Activated CD8-positive, alpha-beta memory T cell treated with anti-CD3 and anti-CD28 coated beads for 4 hours (primary cell): ENCODE measurements around the gene DENND1C.
"Not testable (repeated sequence)": the region's sequence is repeated elsewhere in the genome, so short reads cannot be mapped to it uniquely, and the experiment has no call there.

Source experiments
- DNase-seq, 2 donors: peaks; one replicate each; pipeline ENCODE4 v3.0.0-alpha.2; 2020; ENCODE audit warnings: low read depth in 2 of 2

The DENND1C gene

DNA sequence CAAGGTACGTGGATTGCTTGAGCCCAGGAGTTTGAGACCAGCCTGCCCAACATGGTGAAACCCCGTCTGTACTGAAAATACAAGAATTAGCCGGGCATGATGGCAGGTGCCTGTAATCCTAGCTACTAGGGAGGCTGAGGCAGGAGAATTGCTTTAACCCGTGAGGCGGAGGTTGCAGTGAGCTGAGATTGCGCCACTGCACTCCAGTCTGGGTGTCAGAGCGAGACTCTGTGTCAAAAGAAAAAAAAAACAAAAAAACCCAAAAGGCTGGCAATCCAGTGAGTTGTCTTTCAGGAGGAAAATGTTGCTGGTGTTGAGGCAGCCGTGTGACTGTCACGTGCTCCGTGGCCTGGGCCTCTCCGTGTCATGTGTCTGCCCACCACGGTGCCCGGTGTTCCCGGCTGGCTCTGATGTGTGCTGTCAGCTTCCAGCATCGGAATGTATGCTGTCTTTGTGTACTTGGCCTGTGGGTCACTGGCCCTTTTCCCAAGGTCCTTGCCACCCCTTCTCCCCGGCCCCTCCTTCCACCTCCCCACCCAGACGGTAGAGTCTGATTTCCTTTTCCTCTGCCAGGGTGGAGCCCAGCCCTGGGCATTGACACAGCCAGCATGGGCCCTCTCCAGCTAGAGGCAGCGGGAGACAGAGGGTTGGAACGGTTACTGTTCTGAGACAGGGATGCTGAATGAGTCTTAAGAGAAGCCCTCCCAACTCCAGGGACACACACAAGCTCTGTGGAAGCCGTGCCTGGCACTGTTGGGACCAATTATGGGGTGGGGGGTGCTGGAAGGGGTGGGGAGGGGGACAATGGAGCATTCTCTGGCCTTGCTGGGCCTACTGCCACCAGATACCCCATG lies 27.8 kb upstream of the DENND1C start:
- DNase-seq: no peak

DNA sequence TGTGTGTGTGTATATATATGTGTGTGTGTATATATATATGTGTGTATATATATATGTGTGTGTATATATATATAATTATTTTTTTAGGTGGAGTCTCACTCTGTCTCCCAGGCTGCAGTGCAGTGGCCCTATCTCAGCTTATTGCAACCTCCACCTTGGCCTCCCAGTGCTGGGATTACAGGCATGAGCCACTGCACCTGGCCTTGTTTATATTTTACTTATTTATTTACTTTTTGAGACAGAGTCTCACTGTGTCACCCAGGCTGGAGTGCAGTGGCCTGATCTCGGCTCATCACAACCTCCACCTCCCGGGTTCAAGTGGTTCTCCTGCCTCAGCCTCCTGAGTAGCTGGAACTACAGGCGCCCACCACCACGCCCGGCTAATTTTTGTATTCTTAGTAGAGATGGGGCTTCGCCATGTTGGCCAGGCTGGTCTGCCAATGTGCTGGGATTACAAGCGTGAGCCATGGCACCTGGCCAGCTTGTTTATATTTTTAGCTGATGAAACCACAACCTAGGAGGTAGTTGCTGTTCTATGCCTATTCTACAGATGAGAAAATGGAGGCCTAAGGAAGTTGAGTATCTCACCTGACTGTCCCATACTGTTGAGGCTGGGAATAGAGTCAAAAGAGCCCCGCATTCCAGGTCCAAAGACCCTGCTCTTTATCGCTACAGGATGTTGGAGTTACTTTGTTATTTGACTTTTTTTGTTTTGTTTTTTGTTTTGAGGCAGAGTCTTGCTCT lies 26.6 kb upstream of the DENND1C start:
- not testable (repeated sequence) for DNase-seq

DNA sequence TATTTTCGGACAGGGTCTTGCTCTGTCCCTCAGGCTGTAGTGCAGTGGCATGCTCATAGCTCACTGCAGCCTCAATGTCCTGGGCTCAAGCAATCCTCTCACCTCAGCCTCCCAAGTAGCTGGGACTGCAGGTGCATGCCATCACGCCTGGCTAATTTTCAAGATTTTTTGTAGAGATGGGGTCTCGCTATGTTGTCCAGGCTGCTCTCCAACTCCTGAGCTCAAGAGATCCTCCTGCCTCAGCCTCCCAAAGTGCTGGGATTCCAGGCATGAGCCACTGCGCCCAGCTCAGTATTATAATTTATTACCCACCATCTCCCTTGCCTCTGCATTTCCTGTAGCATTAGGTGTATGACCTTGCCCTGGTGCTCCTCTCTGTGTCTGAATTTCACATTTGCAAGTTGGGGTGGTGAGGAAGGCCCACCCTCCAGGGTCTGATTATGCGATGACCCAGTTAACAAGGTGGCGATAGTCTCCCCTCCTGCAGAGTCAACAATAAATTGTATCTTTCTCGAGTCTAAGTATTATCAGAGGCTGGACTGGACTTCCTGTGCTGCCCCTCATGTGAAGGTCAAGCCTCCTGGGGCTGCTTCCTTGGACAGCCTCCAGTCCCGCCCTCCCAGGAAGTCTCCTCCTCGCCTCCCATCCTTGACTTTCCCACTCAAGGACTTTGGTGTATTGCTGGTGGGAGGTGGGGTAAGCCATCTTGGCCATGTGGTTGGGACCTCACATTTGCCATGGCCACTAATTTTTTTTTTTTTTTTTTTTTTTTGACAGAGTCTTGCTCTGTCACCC lies 22.0 kb upstream of the DENND1C start:
- no peak for DNase-seq

DNA sequence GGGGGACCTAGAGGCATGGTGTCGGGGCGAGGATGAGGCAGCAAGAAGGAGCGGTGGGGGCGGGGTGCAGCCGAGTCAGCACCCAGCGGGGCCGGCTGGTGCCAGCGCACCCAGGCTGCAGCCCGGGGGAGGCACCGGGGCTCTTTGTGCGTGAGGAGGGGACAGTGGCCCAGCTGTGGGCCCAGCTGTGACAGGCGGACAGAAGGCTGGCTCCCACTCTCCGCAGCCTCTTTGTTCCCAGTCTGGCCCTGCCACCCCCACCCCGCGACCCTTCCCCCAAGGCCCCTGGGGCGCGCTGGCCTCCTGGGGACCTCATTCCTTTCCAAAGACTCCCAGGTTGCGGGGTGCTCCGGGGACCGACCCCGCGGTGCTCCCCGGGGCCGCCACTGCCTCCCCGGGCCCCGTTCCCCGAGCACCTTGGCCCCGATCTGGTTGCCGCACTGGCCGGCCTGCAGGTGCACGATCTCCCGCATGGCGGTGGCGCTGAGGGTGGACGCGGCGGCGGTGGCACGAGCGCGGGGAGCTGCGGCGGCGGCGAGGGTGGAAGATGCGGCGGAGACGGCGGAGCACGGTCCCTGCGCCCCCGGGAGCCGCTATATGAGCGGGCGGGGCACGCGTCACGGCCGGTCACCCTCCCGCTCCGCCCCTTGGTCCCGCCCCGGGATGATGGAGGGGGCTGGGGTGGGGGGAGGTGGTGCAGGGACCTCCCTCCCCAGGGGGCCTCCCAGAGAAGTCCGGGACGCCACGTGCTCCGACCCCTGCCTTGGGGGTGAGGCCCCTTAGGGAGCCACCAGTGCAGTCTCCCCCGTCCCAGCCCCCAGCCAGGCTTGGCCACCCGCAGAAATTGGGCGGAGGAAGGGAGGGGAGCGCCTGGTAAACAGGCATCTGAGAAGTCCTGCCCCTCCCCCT lies 20.4 kb upstream of the DENND1C start, which contains the start of gene TUBB4A:
TSS of gene TUBB4A (minus strand) at position 570 of the 909 bp plus-strand sequence. CDS start at position 473, 97 bp downstream.
- no peak for DNase-seq

DNA sequence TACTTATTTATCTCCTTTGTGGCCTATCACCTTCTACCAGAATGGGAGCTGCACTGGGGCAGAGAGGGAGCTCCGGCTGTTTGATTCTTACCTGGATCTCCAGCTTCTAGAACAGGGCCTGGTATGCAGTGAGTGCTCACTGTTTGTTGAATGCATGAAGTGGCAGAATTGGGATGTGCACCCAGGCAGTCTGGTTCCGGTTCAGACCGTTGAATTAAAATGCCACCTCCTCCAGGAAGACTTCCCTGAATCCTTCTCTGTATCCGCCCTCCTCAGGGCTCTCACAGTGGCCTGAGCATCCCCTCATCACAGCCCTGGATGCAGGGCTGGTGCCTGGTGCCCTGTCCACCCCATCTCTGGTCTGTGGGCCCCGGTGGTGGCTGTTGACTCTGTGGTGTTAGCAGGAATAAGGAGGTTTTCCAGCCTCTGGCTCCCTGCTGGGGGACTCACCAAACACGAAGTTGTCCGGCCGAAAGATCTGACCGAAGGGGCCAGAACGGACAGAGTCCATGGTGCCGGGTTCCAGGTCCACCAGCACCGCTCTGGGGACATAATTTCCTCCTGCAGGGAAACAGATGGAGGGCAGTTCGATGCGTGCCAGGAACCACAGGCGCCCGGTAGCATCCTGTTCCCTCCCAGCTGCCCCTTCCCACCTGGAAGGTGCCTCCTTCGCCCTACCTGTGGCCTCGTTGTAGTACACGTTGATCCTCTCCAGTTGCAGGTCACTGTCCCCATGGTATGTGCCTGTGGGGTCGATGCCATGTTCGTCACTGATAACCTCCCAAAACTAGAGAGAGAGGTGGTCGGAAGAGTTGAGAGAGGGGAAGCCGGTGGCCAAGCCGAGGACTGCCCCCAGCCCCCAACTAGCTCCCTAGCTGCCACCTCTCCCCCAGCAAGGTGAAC lies 19.5 kb upstream of the DENND1C start:
- DNase-seq: no peak

DNA sequence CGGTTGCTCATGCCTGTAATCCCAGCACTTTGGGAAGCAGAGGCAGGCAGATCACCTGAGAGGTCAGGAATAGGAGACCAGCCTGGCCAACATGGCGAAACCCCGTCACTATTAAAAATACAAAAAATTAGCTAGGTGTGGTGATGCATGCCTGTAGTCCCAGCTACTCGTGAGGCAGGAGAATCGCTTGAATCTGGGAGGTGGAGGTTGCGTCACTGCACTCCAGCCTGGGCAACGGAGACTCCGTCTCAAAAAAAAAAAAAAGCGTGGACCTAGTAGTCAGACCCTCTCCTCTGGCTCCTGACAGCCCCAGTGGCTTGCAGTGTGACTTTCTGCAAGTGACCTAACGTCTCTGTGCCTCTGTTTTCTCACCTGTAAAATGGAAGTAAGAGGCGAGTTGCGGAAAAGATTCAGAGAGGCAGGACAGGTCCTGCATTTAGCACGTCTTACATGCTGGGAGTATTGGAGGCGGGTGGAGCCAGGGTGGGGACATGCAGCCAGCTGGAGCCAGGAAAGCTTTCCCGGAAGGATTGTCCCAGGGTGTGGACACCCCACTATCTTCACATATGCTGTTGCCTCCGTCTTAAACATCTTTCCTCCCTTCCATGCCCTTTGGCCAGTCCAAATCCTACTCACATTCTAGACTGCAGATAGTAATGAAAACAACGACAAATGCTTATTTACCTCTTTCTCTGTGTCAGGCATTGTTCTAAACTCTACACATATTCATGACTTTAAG lies 17.6 kb upstream of the DENND1C start:
- no peak for DNase-seq

DNA sequence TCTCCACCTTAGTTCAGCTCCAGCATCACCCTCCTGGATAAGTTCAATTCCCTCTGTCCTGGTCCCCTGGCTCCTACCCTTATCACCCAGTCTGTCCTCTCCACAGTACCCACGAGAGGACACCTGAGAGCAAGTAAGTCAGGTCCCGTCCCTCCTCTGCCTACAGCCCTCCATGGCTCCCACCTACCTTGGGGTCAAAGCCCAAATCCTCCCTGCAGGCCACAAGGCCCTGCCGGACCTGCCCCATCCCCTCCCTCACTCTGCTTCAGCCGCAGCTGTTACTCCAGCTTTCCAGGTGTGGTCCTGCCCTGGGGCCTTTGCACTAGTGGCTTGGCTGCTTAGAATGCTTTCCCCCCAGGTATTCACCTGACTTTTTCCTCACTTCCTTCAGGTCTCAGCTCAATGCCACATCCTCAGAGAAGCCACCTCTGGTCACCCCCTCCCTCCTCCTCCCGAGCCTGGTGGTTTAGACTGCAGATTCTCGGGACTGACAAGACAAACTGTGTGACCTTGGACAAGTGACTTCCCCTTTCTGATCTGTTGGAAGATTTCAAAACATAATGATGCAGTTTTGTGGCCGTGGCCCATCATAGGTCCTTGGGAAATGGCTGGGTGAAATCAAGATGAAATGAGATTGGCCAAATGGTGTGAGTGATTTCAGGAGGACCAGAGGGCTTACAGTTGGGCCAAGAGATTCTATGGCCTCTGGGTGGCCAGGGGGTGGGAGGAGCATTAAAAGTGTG lies 16.9 kb upstream of the DENND1C start:
- no peak for DNase-seq

DNA sequence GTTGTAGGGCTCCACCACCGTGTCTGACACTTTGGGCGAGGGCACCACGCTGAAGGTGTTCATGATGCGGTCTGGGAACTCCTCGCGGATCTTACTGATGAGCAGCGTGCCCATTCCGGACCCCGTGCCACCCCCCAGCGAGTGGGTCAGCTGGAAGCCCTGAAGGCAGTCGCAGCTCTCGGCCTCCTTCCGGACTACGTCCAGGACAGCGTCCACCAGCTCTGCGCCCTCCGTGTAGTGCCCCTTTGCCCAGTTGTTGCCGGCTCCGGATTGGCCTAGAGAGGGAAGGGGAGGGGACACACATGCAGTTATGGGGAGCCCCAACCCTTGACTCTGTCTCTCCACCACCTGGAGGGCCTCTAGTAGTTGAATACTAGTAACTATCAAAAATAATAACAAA lies 14.4 kb upstream of the DENND1C start:
- DNase-seq: no peak

DNA sequence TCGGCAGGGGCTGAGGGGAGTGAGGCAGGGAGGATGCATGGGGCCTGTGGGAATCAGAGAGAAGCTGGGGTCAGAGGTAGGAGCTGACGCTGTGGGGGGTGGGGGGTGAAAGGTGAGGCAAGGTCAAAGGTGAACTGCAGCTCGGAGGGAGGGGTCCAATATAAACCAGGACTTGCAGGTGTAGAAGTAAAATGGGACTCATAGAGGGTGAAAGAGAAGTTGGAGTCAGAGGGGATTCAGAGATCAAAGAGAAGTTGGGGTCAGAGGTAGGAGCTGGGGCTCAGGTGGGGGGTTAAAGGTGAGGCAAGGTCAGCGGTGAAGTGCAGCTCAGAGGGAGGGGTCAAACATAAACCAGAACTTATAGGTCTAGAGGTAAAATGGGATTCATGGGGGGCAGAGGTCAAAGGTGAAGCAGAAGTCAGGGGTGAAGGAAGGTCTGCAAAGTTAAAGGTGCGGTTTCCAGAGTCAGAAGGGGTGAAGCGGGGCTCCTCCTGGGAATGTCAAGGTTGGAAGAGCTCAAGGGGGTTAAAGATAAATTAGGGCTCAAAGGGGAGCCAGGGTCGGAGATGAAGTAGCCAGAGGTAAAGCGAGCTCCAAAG lies 12.9 kb upstream of the DENND1C start:
- no peak for DNase-seq

DNA sequence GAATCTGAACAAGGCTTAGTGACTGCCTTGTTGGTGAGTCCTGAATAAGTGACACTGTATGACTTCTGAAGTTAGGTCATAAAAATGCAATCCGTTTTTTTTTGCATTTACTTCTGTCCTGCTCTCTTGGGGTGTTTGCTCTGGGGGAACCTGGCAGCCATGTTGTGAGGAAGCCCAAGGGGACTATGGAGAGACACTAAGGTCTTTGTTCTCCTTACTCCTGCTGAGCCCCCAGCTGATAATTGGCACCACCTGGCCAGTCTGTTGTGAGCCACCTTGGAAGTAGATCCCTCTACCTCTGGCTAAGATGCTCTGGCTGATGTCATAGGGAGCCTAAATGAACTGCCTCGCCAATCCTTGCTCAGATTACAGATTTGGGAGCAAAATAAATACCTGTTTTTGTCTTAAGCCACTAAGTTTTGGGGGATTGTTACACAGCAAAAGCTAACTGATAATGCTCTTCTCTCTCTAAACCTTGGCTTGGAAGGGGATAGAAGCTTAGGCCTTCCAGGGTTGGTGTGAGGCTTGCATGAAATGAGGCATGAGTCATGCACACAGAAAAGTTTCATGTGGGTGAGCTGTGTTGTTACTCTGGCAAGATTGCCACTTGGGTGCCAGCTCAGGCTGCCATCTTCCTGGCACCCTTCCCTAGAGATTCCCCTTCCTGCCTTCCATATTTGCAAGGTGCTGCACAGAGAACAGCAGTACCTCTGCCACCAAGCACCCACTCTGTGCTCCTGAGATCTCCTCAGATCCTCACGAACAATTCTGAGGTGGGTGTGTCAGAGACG lies 10.4 kb upstream of the DENND1C start:
- no peak for DNase-seq

DNA sequence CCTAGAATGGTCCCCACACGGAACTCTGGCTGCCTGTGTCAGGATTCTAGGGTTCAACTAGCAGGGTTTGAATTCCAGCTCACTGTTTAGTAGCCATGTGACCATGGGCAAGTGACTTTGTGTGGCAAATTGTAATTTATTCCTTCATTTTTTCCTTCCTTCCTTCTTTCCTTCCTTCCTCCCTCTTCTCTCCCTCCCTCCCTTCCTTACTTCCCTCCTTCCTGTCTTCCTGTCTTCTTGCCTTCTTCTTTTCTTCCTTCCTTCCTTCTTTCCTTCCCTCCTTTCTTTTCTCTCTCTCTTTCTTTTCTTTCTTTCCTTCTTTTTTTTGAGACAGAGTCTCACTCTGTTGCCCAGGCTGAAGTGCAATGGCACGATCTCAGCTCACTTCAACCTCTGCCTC lies 8.5 kb upstream of the DENND1C start:
- DNase-seq: no peak

DNA sequence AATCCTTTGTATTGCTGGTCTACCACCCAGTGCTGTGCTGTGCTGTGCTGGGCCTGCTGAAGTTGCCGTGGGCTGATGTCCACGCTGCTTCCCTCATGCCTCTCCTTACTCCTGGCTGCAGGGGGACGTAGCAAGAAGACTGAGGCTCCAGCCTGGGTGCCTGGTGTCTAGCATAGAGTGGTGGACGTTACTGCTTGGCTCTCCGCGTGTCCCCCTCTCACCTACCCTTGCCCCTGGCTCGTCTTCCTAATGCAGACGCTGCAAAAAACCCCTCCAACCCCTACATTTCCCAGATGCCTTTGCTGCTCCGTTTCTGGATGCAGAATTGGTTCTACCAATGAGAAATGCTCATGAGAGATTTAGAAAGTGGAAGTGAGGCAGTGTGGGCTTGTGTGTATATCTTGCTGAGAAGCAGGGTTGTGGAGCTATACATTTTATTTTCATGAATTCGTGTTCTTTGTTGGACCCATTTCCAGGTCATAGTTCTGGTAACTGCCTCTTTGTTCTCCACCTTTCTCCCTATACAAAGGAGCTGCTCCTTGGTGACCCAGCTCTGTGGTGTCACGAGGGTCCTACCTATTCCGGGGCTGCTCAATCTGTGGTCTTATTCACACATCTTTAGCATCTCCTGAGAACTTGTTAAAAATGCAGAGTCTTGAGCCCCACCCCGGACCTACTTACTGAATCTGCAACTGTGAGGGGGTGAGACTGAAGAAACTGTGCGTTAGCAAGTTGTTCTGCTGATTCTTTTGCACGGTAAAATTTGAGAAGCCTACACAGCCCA lies 7.9 kb upstream of the DENND1C start:
- DNase-seq: no peak

DNA sequence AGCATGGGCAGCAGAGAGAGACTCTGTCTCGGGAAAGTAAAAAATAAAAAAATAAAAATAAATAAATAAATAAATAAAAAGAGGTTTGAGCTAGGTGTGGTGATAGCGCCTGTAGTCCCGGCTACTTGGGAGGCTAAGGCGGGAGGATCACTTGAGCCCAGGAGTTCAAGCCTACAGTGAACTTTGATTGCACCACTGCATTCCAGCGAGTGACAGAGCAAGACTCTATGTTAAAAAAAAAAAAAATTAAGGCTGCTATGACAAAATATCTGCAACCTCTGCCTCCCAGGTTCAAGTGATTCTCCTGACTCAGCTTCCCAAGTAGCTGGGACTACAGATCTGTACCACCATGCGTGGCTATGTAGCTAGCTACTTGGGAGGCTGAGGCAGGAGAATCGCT lies 3.2 kb upstream of the DENND1C start:
- no peak for DNase-seq

DNA sequence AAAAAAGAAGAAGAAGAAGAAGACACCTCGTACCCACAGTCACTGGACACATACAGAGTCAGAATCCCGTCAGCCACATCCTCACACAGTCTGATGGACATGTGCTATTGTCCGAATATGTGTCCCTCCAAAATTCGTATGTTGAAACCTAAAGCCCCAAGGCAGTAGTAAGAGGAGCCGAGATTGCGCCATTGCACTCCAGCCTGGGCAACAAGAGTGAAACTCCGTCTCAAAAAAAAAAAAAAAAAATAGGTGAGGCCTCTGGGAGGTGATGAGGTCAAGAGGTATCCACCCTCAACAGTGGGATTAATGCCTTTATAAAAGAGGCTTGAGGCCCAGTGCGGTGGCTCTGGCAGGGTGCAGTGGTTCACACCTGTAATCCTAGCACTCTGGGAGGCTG lies 2.6 kb upstream of the DENND1C start:
- no peak for DNase-seq

DNA sequence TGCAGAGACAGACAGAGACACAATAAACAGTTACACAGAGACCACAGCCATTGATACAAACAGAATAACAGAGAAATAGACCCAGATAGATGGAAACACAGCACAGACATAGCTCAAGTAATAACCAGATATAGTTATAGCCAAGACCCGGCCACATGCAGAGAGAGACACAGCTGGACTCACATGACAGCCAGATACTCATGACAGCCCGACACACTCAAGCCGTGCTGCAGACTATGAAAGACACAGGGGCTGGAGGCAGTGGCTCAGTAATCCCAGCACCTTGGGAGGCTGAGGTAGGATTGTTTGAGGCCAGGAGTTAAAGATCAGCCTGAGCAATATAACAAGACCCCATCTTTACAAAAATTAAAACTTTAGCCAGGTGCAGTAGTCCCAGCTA lies 1.6 kb upstream of the DENND1C start:
- DNase-seq: no peak

DNA sequence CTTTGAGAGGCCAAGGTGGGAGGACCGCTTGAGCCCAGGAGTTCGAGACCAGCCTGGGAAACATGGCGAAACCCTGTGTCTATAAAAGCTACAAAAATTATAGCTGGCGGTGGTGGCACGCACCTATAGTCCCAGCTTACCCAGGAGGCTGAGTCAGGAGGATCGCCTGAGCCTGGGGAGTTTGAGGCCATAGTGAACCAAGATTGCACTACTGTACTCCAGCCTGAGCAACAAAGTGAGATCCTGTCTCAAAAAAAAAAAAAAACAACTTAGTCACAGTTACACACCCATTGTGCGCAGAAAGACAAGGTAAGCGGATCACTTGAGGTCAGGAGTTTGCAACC lies 728 bp upstream of the DENND1C start:
- DNase-seq: no peak
